Kidney epithelial cell (primary cell): Measurements from ENCODE around the gene RDH13. TPM values are rescaled to one million over a fixed set of nuclear protein-coding genes. Genes with fewer than 3 reads are reported as not detected.
A peak's percentile ranks its signal among the peaks of the same experiment; 100 is the strongest.

Experiments
- DNase-seq: peaks from one replicate; pipeline ENCODE4 v3.0.0-alpha.2; 2010; ENCODE audit warnings: low read depth
- H3K27me3 ChIP-seq: 2 replicates; pipeline ENCODE4 v1.6.0; 2011; ENCODE audit warnings: low read length; ENCODE audit not compliant: control insufficient read depth, insufficient read depth
- H3K36me3 ChIP-seq: 2 replicates; pipeline ENCODE4 v1.5.1; 2011; ENCODE audit warnings: low read length; ENCODE audit not compliant: control insufficient read depth, insufficient read depth
- H3K4me3 ChIP-seq: 2 replicates; pipeline ENCODE4 v1.5.1; 2011; ENCODE audit warnings: low read depth, mild to moderate bottlenecking, control low read depth, low read length
- CTCF ChIP-seq: IDR thresholded peaks from 2 replicates; pipeline ENCODE4 v1.5.1; 2011; ENCODE audit warnings: mild to moderate bottlenecking, moderate library complexity, low read length, control low read depth, inconsistent platforms; ENCODE audit not compliant: insufficient read depth, poor library complexity, severe bottlenecking
- total RNA-seq: library from RNA; depleted of rRNA; stranded (reverse); fragments of >200 nt; gene quantifications from 2 replicates; pipeline ENCODE4 v1.2.3, GENCODE V29; 2015

RDH13 gene
- total RNA-seq, 1 donor from 2014 or later: 23.4 TPM

GRCh38 chr19:55080121-55080967 lies 17.4 kb upstream of the RDH13 start:
- Histone ChIP-seq H3K36me3 (no peaks in the 10 kb centered on the region), H3K4me3 (peak overlapping the region; percentile 51), H3K27me3 (peaks cover 44% of the 10 kb centered on the region)
- TF ChIP-seq CTCF: no peak
- DNase-seq: no peak

GRCh38 chr19:55079400-55080038 lies 16.6 kb upstream of the RDH13 start:
- TF ChIP-seq CTCF: no peak
- Histone ChIP-seq H3K36me3 (no peaks in the 10 kb centered on the region), H3K4me3 (no peak overlapping the region), H3K27me3 (peaks cover 44% of the 10 kb centered on the region)
- DNase-seq: no peak

GRCh38 chr19:55078996-55079395 lies 16.0 kb upstream of the RDH13 start:
- no peak for TF ChIP-seq CTCF
- Histone ChIP-seq H3K4me3 (no peak overlapping the region), H3K27me3 (peaks cover 41% of the 10 kb centered on the region), H3K36me3 (no peaks in the 10 kb centered on the region)
- no peak for DNase-seq

- DNase-seq: no peak
- no peak overlapping the region for H3K4me3 ChIP-seq
- TF ChIP-seq CTCF: no peak
- H3K27me3 ChIP-seq: peaks cover 30% of the 10 kb centered on the region
- H3K36me3 ChIP-seq: no peaks in the 10 kb centered on the region
Observed at GRCh38 chr19:55077106-55077505, 14.2 kb upstream of the RDH13 start.

GRCh38 chr19:55076321-55076720 lies 13.4 kb upstream of the RDH13 start:
- TF ChIP-seq CTCF: no peak
- Histone ChIP-seq H3K36me3 (no peaks in the 10 kb centered on the region), H3K27me3 (peaks cover 22% of the 10 kb centered on the region), H3K4me3 (peak overlapping the region; percentile 28)
- no peak for DNase-seq
